Measurements from ENCODE around the gene WNK2.

WNK2 gene

GRCh38 chr9:93148721-93149120, 35.2 kb upstream of the WNK2 start:
- Histone ChIP-seq H3K4me1 (ENCODE audit: insufficient read depth, low read length) (0 out of 2 replicates have a peak, but pooled peaks cover 4% of the 10 kb centered on the region), H3K27me3 (ENCODE audit: insufficient read depth, low read length) (no peaks in the 10 kb centered on the region), H3K27ac (ENCODE audit: low read length) (no peak overlapping the region), H3K36me3 (ENCODE audit: insufficient read depth, low read depth, low read length) (no peaks in the 10 kb centered on the region), H3K9me3 (ENCODE audit: insufficient read depth, low read depth, low read length) (no peaks in the 10 kb centered on the region), H3K4me3 (ENCODE audit: low read length) (no peak overlapping the region), H3K9ac (ENCODE audit: low read depth, low read length) (no peak overlapping the region)

GRCh38 chr9:93149361-93149760, 34.6 kb upstream of the WNK2 start:
- no peaks in the 10 kb centered on the region for H3K36me3 ChIP-seq (ENCODE audit: insufficient read depth, low read depth, low read length)
- H3K27me3 ChIP-seq (ENCODE audit: insufficient read depth, low read length) = no peaks in the 10 kb centered on the region
- H3K9me3 ChIP-seq (ENCODE audit: insufficient read depth, low read depth, low read length) = no peaks in the 10 kb centered on the region
- H3K4me3 ChIP-seq (ENCODE audit: low read length) = no peak overlapping the region
- no peak overlapping the region for H3K27ac ChIP-seq (ENCODE audit: low read length)
- H3K9ac ChIP-seq (ENCODE audit: low read depth, low read length) = no peak overlapping the region
- 0 out of 2 replicates have a peak, but pooled peaks cover 1% of the 10 kb centered on the region for H3K4me1 ChIP-seq (ENCODE audit: insufficient read depth, low read length)

- H3K27me3 ChIP-seq (ENCODE audit: insufficient read depth, low read length) = no peaks in the 10 kb centered on the region
- H3K4me1 ChIP-seq (ENCODE audit: insufficient read depth, low read length) = no peaks in the 10 kb centered on the region
- H3K27ac ChIP-seq (ENCODE audit: low read length) = no peak overlapping the region
- no peaks in the 10 kb centered on the region for H3K9me3 ChIP-seq (ENCODE audit: insufficient read depth, low read depth, low read length)
- H3K36me3 ChIP-seq (ENCODE audit: insufficient read depth, low read depth, low read length) = no peaks in the 10 kb centered on the region
- H3K4me3 ChIP-seq (ENCODE audit: low read length) = no peak overlapping the region
- no peak overlapping the region for H3K9ac ChIP-seq (ENCODE audit: low read depth, low read length)
Measured at GRCh38 chr9:93151097-93151784, 32.7 kb upstream of the WNK2 start.

- H3K9me3 ChIP-seq (ENCODE audit: insufficient read depth, low read depth, low read length) = no peaks in the 10 kb centered on the region
- H3K4me1 ChIP-seq (ENCODE audit: insufficient read depth, low read length) = no peaks in the 10 kb centered on the region
- H3K27ac ChIP-seq (ENCODE audit: low read length) = no peak overlapping the region
- no peak overlapping the region for H3K4me3 ChIP-seq (ENCODE audit: low read length)
- no peaks in the 10 kb centered on the region for H3K27me3 ChIP-seq (ENCODE audit: insufficient read depth, low read length)
- no peaks in the 10 kb centered on the region for H3K36me3 ChIP-seq (ENCODE audit: insufficient read depth, low read depth, low read length)
- H3K9ac ChIP-seq (ENCODE audit: low read depth, low read length) = no peak overlapping the region
Measured at GRCh38 chr9:93154293-93154903, 29.5 kb upstream of the WNK2 start.

GRCh38 chr9:93155716-93156474, 28.0 kb upstream of the WNK2 start:
- no peaks in the 10 kb centered on the region for H3K36me3 ChIP-seq (ENCODE audit: insufficient read depth, low read depth, low read length)
- no peak overlapping the region for H3K27ac ChIP-seq (ENCODE audit: low read length)
- no peaks in the 10 kb centered on the region for H3K27me3 ChIP-seq (ENCODE audit: insufficient read depth, low read length)
- no peaks in the 10 kb centered on the region for H3K4me1 ChIP-seq (ENCODE audit: insufficient read depth, low read length)
- H3K9me3 ChIP-seq (ENCODE audit: insufficient read depth, low read depth, low read length) = no peaks in the 10 kb centered on the region
- H3K4me3 ChIP-seq (ENCODE audit: low read length) = no peak overlapping the region
- no peak overlapping the region for H3K9ac ChIP-seq (ENCODE audit: low read depth, low read length)

- H3K27ac ChIP-seq (ENCODE audit: low read length) = no peak overlapping the region
- no peak overlapping the region for H3K4me3 ChIP-seq (ENCODE audit: low read length)
- H3K9me3 ChIP-seq (ENCODE audit: insufficient read depth, low read depth, low read length) = no peaks in the 10 kb centered on the region
- H3K36me3 ChIP-seq (ENCODE audit: insufficient read depth, low read depth, low read length) = no peaks in the 10 kb centered on the region
- no peak overlapping the region for H3K9ac ChIP-seq (ENCODE audit: low read depth, low read length)
- no peaks in the 10 kb centered on the region for H3K27me3 ChIP-seq (ENCODE audit: insufficient read depth, low read length)
- no peaks in the 10 kb centered on the region for H3K4me1 ChIP-seq (ENCODE audit: insufficient read depth, low read length)
Measured at GRCh38 chr9:93156475-93157008, 27.4 kb upstream of the WNK2 start.

- Histone ChIP-seq H3K36me3 (ENCODE audit: insufficient read depth, low read depth, low read length) (no peaks in the 10 kb centered on the region), H3K9ac (ENCODE audit: low read depth, low read length) (no peak overlapping the region), H3K27ac (ENCODE audit: low read length) (no peak overlapping the region)
Measured at GRCh38 chr9:93159601-93160471, 24.1 kb upstream of the WNK2 start.

GRCh38 chr9:93161786-93162562, 22.0 kb upstream of the WNK2 start:
- Histone ChIP-seq H3K27me3 (ENCODE audit: insufficient read depth, low read length) (no peaks in the 10 kb centered on the region), H3K36me3 (ENCODE audit: insufficient read depth, low read depth, low read length) (no peaks in the 10 kb centered on the region), H3K27ac (ENCODE audit: low read length) (no peak overlapping the region), H3K4me3 (ENCODE audit: low read length) (no peak overlapping the region), H3K4me1 (ENCODE audit: insufficient read depth, low read length) (no peaks in the 10 kb centered on the region), H3K9ac (ENCODE audit: low read depth, low read length) (no peak overlapping the region), H3K9me3 (ENCODE audit: insufficient read depth, low read depth, low read length) (no peaks in the 10 kb centered on the region)

More at GRCh38 chr9:93159601-93160471, 24.1 kb upstream of the WNK2 start:
- Histone ChIP-seq H3K9me3 (ENCODE audit: insufficient read depth, low read depth, low read length) (no peaks in the 10 kb centered on the region), H3K27me3 (ENCODE audit: insufficient read depth, low read length) (no peaks in the 10 kb centered on the region), H3K4me1 (ENCODE audit: insufficient read depth, low read length) (no peaks in the 10 kb centered on the region), H3K4me3 (ENCODE audit: low read length) (no peak overlapping the region)

- H3K27me3 ChIP-seq (ENCODE audit: insufficient read depth, low read length) = no peaks in the 10 kb centered on the region
- no peaks in the 10 kb centered on the region for H3K36me3 ChIP-seq (ENCODE audit: insufficient read depth, low read depth, low read length)
- H3K27ac ChIP-seq (ENCODE audit: low read length) = no peak overlapping the region
- no peak overlapping the region for H3K9ac ChIP-seq (ENCODE audit: low read depth, low read length)
- no peaks in the 10 kb centered on the region for H3K9me3 ChIP-seq (ENCODE audit: insufficient read depth, low read depth, low read length)
- H3K4me1 ChIP-seq (ENCODE audit: insufficient read depth, low read length) = no peaks in the 10 kb centered on the region
- H3K4me3 ChIP-seq (ENCODE audit: low read length) = no peak overlapping the region
Measured at GRCh38 chr9:93164085-93164484, 19.9 kb upstream of the WNK2 start.

- Histone ChIP-seq H3K4me3 (ENCODE audit: low read length) (no peak overlapping the region), H3K9ac (ENCODE audit: low read depth, low read length) (no peak overlapping the region), H3K27ac (ENCODE audit: low read length) (no peak overlapping the region), H3K36me3 (ENCODE audit: insufficient read depth, low read depth, low read length) (no peaks in the 10 kb centered on the region), H3K27me3 (ENCODE audit: insufficient read depth, low read length) (no peaks in the 10 kb centered on the region), H3K4me1 (ENCODE audit: insufficient read depth, low read length) (no peaks in the 10 kb centered on the region), H3K9me3 (ENCODE audit: insufficient read depth, low read depth, low read length) (no peaks in the 10 kb centered on the region)
Measured at GRCh38 chr9:93166699-93167098, 17.2 kb upstream of the WNK2 start.
